Gastroesophageal sphincter (tissue), 4 donors: ENCODE measurements around the gene FGF1. TPM values are rescaled to one million over a fixed set of nuclear protein-coding genes. Genes with fewer than 3 reads are reported as not detected.

Experiments
- ATAC-seq: fragments of 150-250 bp; one replicate; pipeline ENCODE4 v1.9.1; 2016; ENCODE audit warnings: mild to moderate bottlenecking, moderate library complexity
- H3K27ac ChIP-seq, 4 donors: fragments of 200-600 bp; sonication (generic) in 3 of 4; 1 replicate in 3 of 4; 2 replicates in 1 of 4; pipeline ENCODE4 v1.5.1; 2016 to 2019
- H3K27me3 ChIP-seq: fragments of 200-600 bp; sonication (generic); one replicate; pipeline ENCODE4 v1.5.1; 2019
- H3K36me3 ChIP-seq, 2 donors: fragments of 200-600 bp; sonication (generic); one replicate each; pipeline ENCODE4 v1.5.1; 2019; ENCODE audit warnings: control low read depth in 1 of 2
- H3K4me1 ChIP-seq, 3 donors: fragments of 200-600 bp; sonication (generic); 1 replicate in 2 of 3; 2 replicates in 1 of 3; pipeline ENCODE4 v1.5.1; 2016 to 2019; ENCODE audit warnings: control low read depth in 2 of 3
- H3K4me3 ChIP-seq, 2 donors: fragments of 200-600 bp; sonication (generic); one replicate each; pipeline ENCODE4 v1.5.1; 2019; ENCODE audit warnings: mild to moderate bottlenecking in 1 of 2, moderate library complexity in 1 of 2
- H3K9me3 ChIP-seq, 3 donors: fragments of 200-600 bp; sonication (generic); one replicate each; pipeline ENCODE4 v1.5.1; 2017 to 2019; ENCODE audit warnings: control low read depth in 2 of 3
- CTCF ChIP-seq, 4 experiments: fragments of 200-600 bp in 2 of 4; fragments of 450-650 bp in 2 of 4; sonication (generic) in 1 of 4; IDR thresholded peaks; one replicate each; pipeline ENCODE4 v1.5.1; 2017 to 2019; ENCODE audit warnings: antibody characterized with exemption in 4 of 4, mild to moderate bottlenecking in 2 of 4, moderate library complexity in 2 of 4
- EP300 ChIP-seq: sonication (generic); formaldehyde crosslinking; IDR thresholded peaks from one replicate; pipeline ENCODE4 v1.6.1; 2017; ENCODE audit warnings: antibody characterized with exemption, mild to moderate bottlenecking
- POLR2A ChIP-seq, 2 donors: fragments of 450-650 bp; IDR thresholded peaks; one replicate each; pipeline ENCODE4 v1.6.1; 2017; ENCODE audit warnings: antibody characterized with exemption in 2 of 2, mild to moderate bottlenecking in 2 of 2, moderate library complexity in 1 of 2
- POLR2AphosphoS5 ChIP-seq: sonication (generic); formaldehyde crosslinking; IDR thresholded peaks from one replicate; pipeline ENCODE4 v1.6.1; 2017; ENCODE audit warnings: antibody characterized with exemption
- WGBS, 2 donors: methylation state at CpG; one replicate each; pipeline ENCODE4 v1.1.5; 2018; ENCODE audit warnings: low coverage in 1 of 2; 5-methylcytosine and 5-hydroxymethylcytosine counted together
- total RNA-seq, 4 donors: library from RNA; depleted of rRNA; stranded (reverse); fragments of >200 nt; gene quantifications; one replicate each; pipeline ENCODE4 v1.1.0, GENCODE V29; 2016

Gene FGF1
- total RNA-seq, 4 donors from 2014 or later: 0.16 to 4.2 (median 2.9) TPM

GRCh38 chr5:142692321-142692894, 6.5 kb upstream of the FGF1 start:
- TF ChIP-seq EP300 (no peak), CTCF (IDR thresholded peaks at IDR 0.05) (no peak), POLR2AphosphoS5 (no peak), POLR2A (IDR thresholded peaks at IDR 0.05) (no peak)
- Histone ChIP-seq H3K36me3 (no peaks in the 10 kb centered on the region), H3K4me1 (peaks cover under 1 to 8% (median 7%) of the 10 kb centered on the region in 3 donors), H3K9me3 (no peaks in the 10 kb centered on the region), H3K27me3 (no peaks in the 10 kb centered on the region), H3K4me3 (no peak overlapping the region), H3K27ac (no peak overlapping the region)
- 89 to 97% methylated on average over 3 of the region's 3 CpGs for WGBS, 2 donors
- no peak for ATAC-seq

GRCh38 chr5:142690667-142691066, 4.8 kb upstream of the FGF1 start:
- no peak for ATAC-seq
- WGBS, 2 donors: 94 to 96% methylated on average over 4 of the region's 4 CpGs
- H3K27ac ChIP-seq: no peak overlapping the region
- H3K4me1 ChIP-seq: peaks cover 0 to 13% (median 7%) of the 10 kb centered on the region in 3 donors
- H3K36me3 ChIP-seq: no peaks in the 10 kb centered on the region
- no peaks in the 10 kb centered on the region for H3K9me3 ChIP-seq
- TF ChIP-seq CTCF (IDR thresholded peaks at IDR 0.05): no peak
- no peak for TF ChIP-seq POLR2A (IDR thresholded peaks at IDR 0.05)
- TF ChIP-seq EP300: no peak
- TF ChIP-seq POLR2AphosphoS5: no peak
- H3K27me3 ChIP-seq: no peaks in the 10 kb centered on the region
- H3K4me3 ChIP-seq: no peak overlapping the region

DNA sequence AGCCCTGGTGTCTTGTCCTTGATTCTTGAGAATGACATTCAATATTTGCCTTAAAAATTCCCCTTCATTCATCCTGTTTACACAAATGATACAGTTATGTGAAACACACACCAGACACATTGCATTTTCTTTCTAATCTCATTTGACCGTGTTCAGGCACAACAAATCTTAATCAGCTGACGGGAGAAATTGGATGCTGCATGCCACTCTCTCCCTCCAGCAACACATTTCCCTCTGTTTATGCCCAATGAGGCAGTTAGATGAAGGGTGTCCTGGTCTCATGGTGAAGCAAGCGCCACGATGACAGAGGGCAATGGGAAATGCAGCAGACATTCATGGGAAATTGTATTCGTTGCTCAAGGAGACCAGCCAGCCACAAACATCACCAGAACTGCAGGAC, 3.2 kb upstream of the FGF1 start:
- 75 to 81% methylated on average over 3 to 5 of the region's 5 CpGs for WGBS, 2 donors
- no peak for ATAC-seq
- no peak overlapping the region for H3K4me3 ChIP-seq

GRCh38 chr5:142688281-142688989, 2.5 kb upstream of the FGF1 start:
- ATAC-seq: no peak
- no peaks in the 10 kb centered on the region for H3K27me3 ChIP-seq

More for the DNA sequence above, 3.2 kb upstream of the FGF1 start:
- H3K27me3 ChIP-seq: no peaks in the 10 kb centered on the region
- peaks cover 0 to 28% (median 18%) of the 10 kb centered on the region in 3 donors for H3K4me1 ChIP-seq
- no peaks in the 10 kb centered on the region for H3K36me3 ChIP-seq
- no peak overlapping the region for H3K27ac ChIP-seq
- H3K9me3 ChIP-seq: no peaks in the 10 kb centered on the region
- TF ChIP-seq POLR2AphosphoS5: no peak
- TF ChIP-seq EP300: no peak
- no peak for TF ChIP-seq CTCF (IDR thresholded peaks at IDR 0.05)
- TF ChIP-seq POLR2A (IDR thresholded peaks at IDR 0.05): no peak

More at GRCh38 chr5:142688281-142688989, 2.5 kb upstream of the FGF1 start:
- Histone ChIP-seq H3K9me3 (no peaks in the 10 kb centered on the region), H3K36me3 (no peaks in the 10 kb centered on the region), H3K27ac (no peak overlapping the region), H3K4me1 (peaks cover 0 to 33% (median 18%) of the 10 kb centered on the region in 3 donors), H3K4me3 (no peak overlapping the region)
- WGBS, 2 donors: 77 to 82% methylated on average over 7 of the region's 7 CpGs
- TF ChIP-seq CTCF (IDR thresholded peaks at IDR 0.05): no peak
- no peak for TF ChIP-seq POLR2A (IDR thresholded peaks at IDR 0.05)
- TF ChIP-seq POLR2AphosphoS5: no peak
- no peak for TF ChIP-seq EP300
